Rectal smooth muscle tissue (tissue), 1 donor: ENCODE measurements around the gene GLI3.

ENCODE experiments used
- H3K27ac ChIP-seq: one replicate; pipeline ENCODE4 v1.7.0; 2013; ENCODE audit warnings: low read depth, low read length, inconsistent platforms
- H3K27me3 ChIP-seq: one replicate; pipeline ENCODE4 v1.7.0; 2013; ENCODE audit warnings: low read length; ENCODE audit not compliant: control insufficient read depth, insufficient read depth
- H3K36me3 ChIP-seq: one replicate; pipeline ENCODE4 v1.7.0; 2013; ENCODE audit warnings: low read length; ENCODE audit not compliant: control insufficient read depth, insufficient read depth
- H3K4me1 ChIP-seq: one replicate; pipeline ENCODE4 v1.7.0; 2013; ENCODE audit warnings: low read length; ENCODE audit not compliant: control insufficient read depth, insufficient read depth
- H3K4me3 ChIP-seq: one replicate; pipeline ENCODE4 v1.7.0; 2013; ENCODE audit warnings: low read length
- H3K9ac ChIP-seq: one replicate; pipeline ENCODE4 v1.7.0; 2013; ENCODE audit warnings: low read length

The GLI3 gene

GRCh38 chr7:42203336-42203735 is 33.7 kb downstream of the GLI3 start:
- H3K4me3 ChIP-seq: no peak overlapping the region
- peaks cover 8% of the 10 kb centered on the region for H3K4me1 ChIP-seq

GRCh38 chr7:42202601-42203000 is 34.4 kb downstream of the GLI3 start:
- no peak overlapping the region for H3K9ac ChIP-seq
- H3K27ac ChIP-seq: no peak overlapping the region
- no peaks in the 10 kb centered on the region for H3K27me3 ChIP-seq
- H3K4me1 ChIP-seq: peaks cover 11% of the 10 kb centered on the region
- H3K4me3 ChIP-seq: no peak overlapping the region
- no peaks in the 10 kb centered on the region for H3K36me3 ChIP-seq

More at GRCh38 chr7:42203336-42203735, 33.7 kb downstream of the GLI3 start:
- Histone ChIP-seq H3K27ac (no peak overlapping the region), H3K9ac (no peak overlapping the region), H3K27me3 (no peaks in the 10 kb centered on the region), H3K36me3 (no peaks in the 10 kb centered on the region)

- no peak overlapping the region for H3K4me3 ChIP-seq
- no peaks in the 10 kb centered on the region for H3K36me3 ChIP-seq
- no peak overlapping the region for H3K27ac ChIP-seq
- H3K4me1 ChIP-seq: peaks cover 12% of the 10 kb centered on the region
- H3K27me3 ChIP-seq: no peaks in the 10 kb centered on the region
- no peak overlapping the region for H3K9ac ChIP-seq
These were observed 37.9 kb downstream of the GLI3 start for GRCh38 chr7:42198974-42199668.

GRCh38 chr7:42198296-42198695 is 38.7 kb downstream of the GLI3 start:
- no peaks in the 10 kb centered on the region for H3K27me3 ChIP-seq
- no peak overlapping the region for H3K9ac ChIP-seq
- H3K4me3 ChIP-seq: no peak overlapping the region
- peaks cover 15% of the 10 kb centered on the region for H3K4me1 ChIP-seq
- H3K27ac ChIP-seq: no peak overlapping the region
- H3K36me3 ChIP-seq: no peaks in the 10 kb centered on the region

- H3K27ac ChIP-seq: no peak overlapping the region
- no peak overlapping the region for H3K9ac ChIP-seq
- peaks cover 18% of the 10 kb centered on the region for H3K4me1 ChIP-seq
- H3K4me3 ChIP-seq: no peak overlapping the region
- H3K36me3 ChIP-seq: no peaks in the 10 kb centered on the region
- H3K27me3 ChIP-seq: no peaks in the 10 kb centered on the region
These were observed 39.6 kb downstream of the GLI3 start for GRCh38 chr7:42197451-42197850.

GRCh38 chr7:42194238-42194637 is 42.8 kb downstream of the GLI3 start:
- no peaks in the 10 kb centered on the region for H3K36me3 ChIP-seq
- H3K4me1 ChIP-seq: peaks cover 15% of the 10 kb centered on the region
- no peak overlapping the region for H3K27ac ChIP-seq
- H3K9ac ChIP-seq: no peak overlapping the region
- H3K4me3 ChIP-seq: no peak overlapping the region
- no peaks in the 10 kb centered on the region for H3K27me3 ChIP-seq

GRCh38 chr7:42193471-42194129 is 43.4 kb downstream of the GLI3 start:
- H3K27me3 ChIP-seq: no peaks in the 10 kb centered on the region
- no peaks in the 10 kb centered on the region for H3K36me3 ChIP-seq
- no peak overlapping the region for H3K4me3 ChIP-seq
- H3K4me1 ChIP-seq: peaks cover 11% of the 10 kb centered on the region
- H3K9ac ChIP-seq: no peak overlapping the region
- H3K27ac ChIP-seq: no peak overlapping the region

GRCh38 chr7:42192851-42193461 is 44.1 kb downstream of the GLI3 start:
- H3K27ac ChIP-seq: no peak overlapping the region
- H3K4me1 ChIP-seq: peaks cover 7% of the 10 kb centered on the region
- no peak overlapping the region for H3K4me3 ChIP-seq
- no peaks in the 10 kb centered on the region for H3K27me3 ChIP-seq
- H3K36me3 ChIP-seq: no peaks in the 10 kb centered on the region
- H3K9ac ChIP-seq: no peak overlapping the region

- H3K36me3 ChIP-seq: no peaks in the 10 kb centered on the region
- no peak overlapping the region for H3K27ac ChIP-seq
These were observed 44.9 kb downstream of the GLI3 start for GRCh38 chr7:42192066-42192465.

GRCh38 chr7:42189535-42189934 is 47.5 kb downstream of the GLI3 start:
- H3K27me3 ChIP-seq: no peaks in the 10 kb centered on the region
- peaks cover 12% of the 10 kb centered on the region for H3K4me1 ChIP-seq
- no peak overlapping the region for H3K27ac ChIP-seq
- H3K36me3 ChIP-seq: no peaks in the 10 kb centered on the region
- no peak overlapping the region for H3K9ac ChIP-seq
- H3K4me3 ChIP-seq: no peak overlapping the region

More at GRCh38 chr7:42192066-42192465, 44.9 kb downstream of the GLI3 start:
- Histone ChIP-seq H3K4me1 (peaks cover 7% of the 10 kb centered on the region), H3K4me3 (no peak overlapping the region), H3K27me3 (no peaks in the 10 kb centered on the region), H3K9ac (no peak overlapping the region)

- H3K27me3 ChIP-seq: no peaks in the 10 kb centered on the region
- no peak overlapping the region for H3K9ac ChIP-seq
- H3K4me3 ChIP-seq: no peak overlapping the region
- no peaks in the 10 kb centered on the region for H3K36me3 ChIP-seq
- H3K27ac ChIP-seq: no peak overlapping the region
- peaks cover 5% of the 10 kb centered on the region for H3K4me1 ChIP-seq
These were observed 50.9 kb downstream of the GLI3 start for GRCh38 chr7:42186151-42186550.

GRCh38 chr7:42185726-42186125 is 51.3 kb downstream of the GLI3 start:
- H3K36me3 ChIP-seq: no peaks in the 10 kb centered on the region
- no peak overlapping the region for H3K27ac ChIP-seq
- H3K4me3 ChIP-seq: no peak overlapping the region
- H3K4me1 ChIP-seq: peaks cover 5% of the 10 kb centered on the region
- H3K9ac ChIP-seq: no peak overlapping the region
- H3K27me3 ChIP-seq: no peaks in the 10 kb centered on the region
